ENCODE results near the gene WDR5.

- TF ChIP-seq POLR2AphosphoS5 (IDR thresholded peaks at IDR 0.05) (no peak), POLR2A (IDR thresholded peaks at IDR 0.05) (no peak)
- TF ChIP-seq, protein P1, sequence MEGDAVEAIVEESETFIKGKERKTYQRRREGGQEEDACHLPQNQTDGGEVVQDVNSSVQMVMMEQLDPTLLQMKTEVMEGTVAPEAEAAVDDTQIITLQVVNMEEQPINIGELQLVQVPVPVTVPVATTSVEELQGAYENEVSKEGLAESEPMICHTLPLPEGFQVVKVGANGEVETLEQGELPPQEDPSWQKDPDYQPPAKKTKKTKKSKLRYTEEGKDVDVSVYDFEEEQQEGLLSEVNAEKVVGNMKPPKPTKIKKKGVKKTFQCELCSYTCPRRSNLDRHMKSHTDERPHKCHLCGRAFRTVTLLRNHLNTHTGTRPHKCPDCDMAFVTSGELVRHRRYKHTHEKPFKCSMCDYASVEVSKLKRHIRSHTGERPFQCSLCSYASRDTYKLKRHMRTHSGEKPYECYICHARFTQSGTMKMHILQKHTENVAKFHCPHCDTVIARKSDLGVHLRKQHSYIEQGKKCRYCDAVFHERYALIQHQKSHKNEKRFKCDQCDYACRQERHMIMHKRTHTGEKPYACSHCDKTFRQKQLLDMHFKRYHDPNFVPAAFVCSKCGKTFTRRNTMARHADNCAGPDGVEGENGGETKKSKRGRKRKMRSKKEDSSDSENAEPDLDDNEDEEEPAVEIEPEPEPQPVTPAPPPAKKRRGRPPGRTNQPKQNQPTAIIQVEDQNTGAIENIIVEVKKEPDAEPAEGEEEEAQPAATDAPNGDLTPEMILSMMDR (IDR thresholded peaks at IDR 0.05) = no peak
Measured at GRCh38 chr9:134177186-134177585, 41.3 kb downstream of the WDR5 start.
